Right kidney (tissue), 1 donor: ENCODE data around the gene NUP107.

Experiments
- DNase-seq: peaks from one replicate; pipeline ENCODE4 v3.0.0-alpha.2; 2016

Gene NUP107

DNA sequence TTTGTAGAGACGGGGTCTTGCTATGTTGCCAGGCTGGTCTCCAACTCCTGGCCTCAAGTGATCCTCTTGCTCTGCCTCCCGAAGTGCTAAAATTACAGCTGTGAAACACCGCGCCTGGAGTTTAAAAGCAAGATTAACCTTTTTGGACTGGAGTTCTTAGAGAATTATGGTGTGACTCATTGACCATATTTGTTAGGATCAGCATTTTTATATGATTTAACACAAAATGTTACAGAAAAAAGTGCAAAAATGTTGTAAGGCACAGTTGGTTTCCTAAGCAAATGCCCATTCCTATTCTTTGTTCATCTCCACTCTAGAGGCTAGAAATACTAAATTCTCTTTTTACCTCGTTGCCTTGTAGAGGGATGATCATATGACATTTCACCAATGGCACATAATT lies 86.8 kb downstream of the NUP107 start:
- DNase-seq: no peak

DNA sequence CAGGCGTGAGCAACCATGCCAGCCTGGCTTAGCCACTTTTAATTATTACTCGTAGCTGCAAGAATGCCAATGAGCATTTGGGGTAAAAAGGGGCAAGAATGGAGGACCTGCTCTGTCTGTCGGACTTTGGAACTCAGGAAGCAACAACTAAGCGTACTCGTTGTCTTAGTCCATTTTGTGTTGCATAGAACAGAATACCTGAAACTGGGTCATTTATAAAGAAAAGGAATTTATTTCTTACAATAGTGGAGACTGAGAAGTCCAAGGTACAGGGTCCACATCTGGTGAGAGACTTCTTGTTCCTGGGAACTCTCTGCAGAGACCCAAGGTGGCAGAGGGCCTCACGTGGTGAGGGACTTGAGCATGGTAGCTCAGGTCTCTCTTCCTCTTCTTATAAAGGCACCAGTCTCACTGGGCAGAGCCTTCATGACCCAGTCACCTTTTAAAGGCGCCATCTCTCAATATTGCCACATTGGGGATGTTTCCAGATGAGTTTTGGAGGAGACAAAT lies 88.4 kb downstream of the NUP107 start:
- no peak for DNase-seq

GRCh38 chr12:68776976-68777610 lies 90.3 kb downstream of the NUP107 start:
- DNase-seq: no peak

- no peak for DNase-seq
These were observed 92.5 kb downstream of the NUP107 start for GRCh38 chr12:68779280-68779679.

DNA sequence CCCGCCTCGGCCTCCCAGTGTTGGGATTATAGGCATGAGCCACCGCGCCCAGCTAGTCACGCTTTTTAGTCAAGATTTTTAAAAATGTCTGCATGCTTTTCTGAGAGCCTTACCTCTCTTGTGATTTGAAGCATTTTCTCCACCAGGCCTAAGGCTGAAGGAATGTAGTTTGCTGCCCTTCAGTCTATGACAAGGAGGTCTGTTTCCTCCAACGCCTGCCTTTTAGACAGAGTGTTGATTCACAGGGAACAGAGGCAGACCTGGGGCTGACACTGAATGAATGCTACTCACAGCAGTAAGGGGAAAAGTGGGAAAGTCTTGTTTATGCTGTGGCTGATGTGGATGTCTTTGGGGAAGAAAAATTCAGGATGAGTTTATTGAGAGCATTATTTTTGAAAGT lies 94.0 kb downstream of the NUP107 start:
- DNase-seq: no peak

- DNase-seq: no peak
These were observed 95.0 kb downstream of the NUP107 start for GRCh38 chr12:68781728-68782127.

DNA sequence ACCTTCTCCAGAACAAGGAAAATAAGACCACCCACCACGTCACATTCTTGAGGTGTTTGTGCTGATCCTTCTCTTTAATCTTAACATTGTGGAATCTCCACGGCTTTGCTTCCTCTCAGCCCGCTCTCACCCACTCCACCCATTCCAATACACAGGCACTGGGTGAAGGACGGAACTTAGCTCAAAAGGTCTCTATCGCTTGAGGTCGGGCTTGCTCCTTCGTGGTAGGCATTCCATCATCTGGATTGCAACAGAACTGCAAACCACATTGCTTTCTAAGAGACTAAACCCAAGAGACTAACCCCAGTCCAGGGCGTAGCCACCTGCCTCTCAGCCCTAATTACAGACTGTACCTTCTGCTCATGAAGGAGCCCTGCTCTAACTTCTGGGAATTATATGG lies 97.2 kb downstream of the NUP107 start:
- DNase-seq: no peak

DNA sequence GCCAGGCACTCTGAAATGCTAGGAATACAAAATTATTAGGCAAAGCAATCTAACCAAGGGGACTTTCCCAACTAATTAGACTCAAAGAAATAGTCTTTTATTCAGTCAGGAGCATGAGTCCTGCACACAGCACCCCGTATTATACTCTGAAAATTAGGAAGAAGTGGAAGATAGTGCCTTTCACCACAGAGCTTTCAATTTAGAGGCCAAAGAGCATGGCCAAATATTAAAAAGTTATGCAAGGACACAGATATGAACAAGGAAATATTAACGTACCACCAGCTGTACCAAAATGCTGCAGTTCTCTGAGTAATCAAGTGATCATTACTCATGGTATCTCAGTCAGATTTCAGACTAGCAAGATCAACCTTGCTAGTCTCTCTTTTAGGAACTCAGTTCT lies 98.6 kb downstream of the NUP107 start:
- no peak for DNase-seq

GRCh38 chr12:68785823-68786222 lies 99.0 kb downstream of the NUP107 start:
- DNase-seq: no peak

GRCh38 chr12:68786929-68787328 lies 100.2 kb downstream of the NUP107 start:
- no peak for DNase-seq

GRCh38 chr12:68788554-68789143 lies 101.9 kb downstream of the NUP107 start:
- DNase-seq: no peak

GRCh38 chr12:68789144-68789878 lies 102.5 kb downstream of the NUP107 start:
- DNase-seq: no peak

DNA sequence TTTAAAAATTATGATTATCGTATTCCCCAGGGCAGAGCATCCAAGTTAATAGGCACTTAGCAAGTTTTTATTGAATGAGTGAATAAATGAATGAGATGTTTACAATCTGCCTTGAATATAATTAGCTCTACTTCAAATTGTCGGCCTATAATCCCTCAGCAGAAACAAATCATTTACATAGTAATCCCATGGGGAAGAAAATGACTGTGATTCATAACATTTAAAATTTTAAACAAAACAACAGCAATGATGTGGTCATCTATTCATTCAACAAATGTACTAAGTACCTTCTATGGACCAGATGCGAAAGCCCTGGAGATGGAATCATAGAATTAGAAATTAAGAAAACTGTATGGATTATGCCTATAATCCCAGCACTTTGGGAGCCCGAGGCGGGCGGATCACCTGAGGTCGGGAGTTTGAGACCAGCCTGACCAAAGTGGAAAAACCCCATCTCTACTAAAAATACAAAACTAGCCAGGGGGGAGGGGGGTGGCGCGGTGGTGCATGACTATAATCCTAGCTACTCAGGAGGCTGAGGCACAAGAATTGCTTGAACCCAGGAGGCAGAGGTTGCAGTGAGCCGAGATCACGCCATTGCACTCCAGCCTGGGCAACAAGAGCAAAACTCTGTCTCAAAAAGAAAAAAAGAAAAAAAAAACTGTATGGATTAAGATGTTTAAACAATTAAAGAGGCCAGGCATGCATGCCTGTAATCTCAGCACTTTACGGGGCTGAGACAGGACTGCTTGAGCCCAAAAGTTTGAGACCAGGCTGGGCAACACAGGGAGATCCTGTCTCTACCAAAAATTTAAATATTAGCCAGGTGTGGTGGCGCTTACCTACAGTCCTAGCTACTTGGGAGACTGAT lies 103.5 kb downstream of the NUP107 start:
- DNase-seq: no peak

- no peak for DNase-seq
These were observed 104.1 kb downstream of the NUP107 start for GRCh38 chr12:68790952-68791234.

DNA sequence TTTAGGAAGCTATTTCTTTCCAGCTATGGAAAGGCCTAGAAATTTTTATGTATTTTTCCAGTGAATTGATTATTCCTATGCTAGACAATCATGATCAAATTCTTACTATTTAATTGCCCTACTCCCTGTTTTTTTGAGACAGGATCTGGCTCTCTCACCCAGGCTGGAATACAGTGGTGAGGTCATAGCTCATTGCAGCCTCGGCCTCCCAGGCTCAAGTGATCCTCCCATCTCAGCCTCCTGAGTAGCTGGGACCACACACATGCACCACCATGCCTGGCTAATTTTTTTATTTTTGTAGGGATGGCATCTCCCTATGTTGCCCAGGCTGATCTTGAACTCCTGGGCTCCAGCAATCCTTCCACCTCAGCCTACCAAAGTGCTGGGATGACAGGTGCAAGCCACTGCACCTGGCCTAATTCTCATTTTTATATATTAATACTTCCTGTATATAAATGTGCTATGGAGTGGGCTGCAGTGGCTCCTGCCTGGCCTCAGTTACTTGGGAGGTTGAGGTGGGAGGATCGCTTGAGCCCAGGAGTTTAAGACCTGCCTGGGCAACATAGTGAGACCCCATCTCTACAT lies 105.2 kb downstream of the NUP107 start:
- DNase-seq: no peak

GRCh38 chr12:68792952-68793351 lies 106.2 kb downstream of the NUP107 start:
- DNase-seq: no peak

DNA sequence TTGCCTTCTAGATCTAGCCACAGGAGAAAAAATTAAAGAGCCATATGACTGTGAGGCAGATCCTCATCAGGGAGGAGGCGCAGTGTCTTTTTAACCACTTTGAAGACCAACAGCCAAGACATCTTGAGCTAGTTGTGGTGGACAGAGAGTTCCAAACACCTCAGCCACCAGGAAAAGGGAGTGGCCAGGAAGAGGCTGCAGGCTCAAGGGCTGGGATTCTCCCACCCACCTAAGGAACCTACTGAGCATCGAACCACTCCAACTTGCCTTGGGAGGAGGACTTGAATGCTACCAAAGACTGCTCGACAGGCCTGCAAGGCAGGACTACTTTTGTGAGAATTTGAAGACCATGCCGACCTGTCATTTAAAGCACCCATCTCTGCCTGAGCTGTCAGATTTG lies 106.7 kb downstream of the NUP107 start:
- no peak for DNase-seq

GRCh38 chr12:68793975-68794652 lies 107.3 kb downstream of the NUP107 start:
- DNase-seq: no peak

DNA sequence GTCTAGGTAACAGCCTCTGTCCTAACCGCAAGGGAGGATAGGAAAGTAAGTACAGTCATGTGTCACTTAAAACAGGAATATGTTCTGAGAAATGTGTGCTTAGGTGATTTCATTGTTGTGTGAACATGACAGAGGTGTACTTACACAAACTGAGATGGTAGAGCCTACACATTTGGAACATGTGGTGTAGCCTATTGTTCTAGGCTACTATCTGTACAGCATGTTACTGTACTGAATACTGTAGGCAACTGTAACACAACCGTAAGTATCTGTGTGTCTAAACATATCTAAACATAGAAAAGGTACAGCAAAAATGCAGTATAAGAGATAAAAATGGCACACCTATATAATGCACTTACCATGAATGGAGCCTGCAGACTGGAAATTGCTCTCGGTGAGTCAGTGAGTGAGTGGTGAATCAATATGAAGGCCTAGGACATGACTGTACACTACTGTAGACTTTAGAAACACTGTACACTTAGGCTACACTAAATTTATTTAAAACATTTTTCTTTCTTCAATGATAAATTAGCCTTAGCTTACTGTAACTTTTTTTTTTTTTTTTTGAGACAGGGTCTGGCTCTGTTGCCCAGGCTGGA lies 108.0 kb downstream of the NUP107 start:
- DNase-seq: no peak
